WTC11 (cell line): ENCODE results near the gene MPV17L2. TPM values are rescaled to one million over a fixed set of nuclear protein-coding genes. Genes with fewer than 3 reads are reported as not detected.
A peak's percentile ranks its signal among the peaks of the same experiment; 100 is the strongest.

Experiments used
- ATAC-seq: fragments of 200-7000 bp; cut with Tn5 transposase; 2 replicates; pipeline ENCODE4 v1.10.0; 2021; ENCODE audit warnings: mild to moderate bottlenecking, moderate library complexity
- CTCF ChIA-PET: fragments of 300-600 bp; sonication (Branson Sonifier 250); formaldehyde crosslinking; loops from one replicate; lab custom pipeline; 2021; ENCODE audit warnings: antibody characterized with exemption; lab: Charles Lee
- POLR2A ChIA-PET: fragments of 350-600 bp; sonication (Branson Sonifier 250); formaldehyde crosslinking; loops from one replicate; lab custom pipeline; 2021; ENCODE audit warnings: antibody characterized with exemption; lab: Charles Lee
- DNase-seq: peaks from one replicate; pipeline ENCODE4 v3.0.0; 2021; ENCODE audit warnings: low spot score
- H3K27ac Mint-ChIP-seq: 2 replicates; pipeline ENCODE4 v1.8.0; 2021; ENCODE audit warnings: mixed read lengths
- H3K27me3 Mint-ChIP-seq: 2 replicates; pipeline ENCODE4 v1.8.0; 2021; ENCODE audit warnings: low read depth, mild to moderate bottlenecking, moderate library complexity, mixed read lengths
- H3K36me3 Mint-ChIP-seq: 2 replicates; pipeline ENCODE4 v1.8.0; 2021; ENCODE audit warnings: mixed read lengths
- H3K4me1 Mint-ChIP-seq: 2 replicates; pipeline ENCODE4 v1.8.0; 2022; ENCODE audit warnings: mixed read lengths
- H3K4me3 Mint-ChIP-seq: 2 replicates; pipeline ENCODE4 v1.8.0; 2021; ENCODE audit warnings: mild to moderate bottlenecking, moderate library complexity, mixed read lengths
- H3K9me3 Mint-ChIP-seq: 2 replicates; pipeline ENCODE4 v1.8.0; 2021; ENCODE audit warnings: mixed read lengths
- AR ChIP-seq: fragments of 250-450 bp; sonication (Bioruptor Pico); IDR thresholded peaks from 2 replicates; pipeline ENCODE4 v1.9.0; 2021; ENCODE audit warnings: mild to moderate bottlenecking
- CREM ChIP-seq: sonication (generic); formaldehyde crosslinking; IDR thresholded peaks from 2 replicates; pipeline ENCODE4 v1.8.1; 2022; ENCODE audit warnings: mild to moderate bottlenecking, missing genetic modification reagents, moderate library complexity
- CTCF ChIP-seq: fragments of 200-600 bp; IDR thresholded peaks from 2 replicates; pipeline ENCODE4 v1.8.0; 2022; ENCODE audit warnings: antibody characterized with exemption
- E2F4 ChIP-seq: sonication (generic); formaldehyde crosslinking; IDR thresholded peaks from 2 replicates; pipeline ENCODE4 v1.8.1; 2022; ENCODE audit warnings: low read depth, mild to moderate bottlenecking, moderate library complexity, missing genetic modification reagents, borderline replicate concordance
- EMX1 ChIP-seq: fragments of 250-450 bp; sonication (Bioruptor Pico); IDR thresholded peaks from 2 replicates; pipeline ENCODE4 v1.8.0; 2021; ENCODE audit warnings: mild to moderate bottlenecking
- FOXP1 ChIP-seq: sonication (generic); formaldehyde crosslinking; IDR thresholded peaks from 2 replicates; pipeline ENCODE4 v1.8.0; 2022; ENCODE audit warnings: missing genetic modification reagents, mild to moderate bottlenecking, moderate library complexity, borderline replicate concordance
- MLX ChIP-seq: sonication (generic); formaldehyde crosslinking; IDR thresholded peaks from 2 replicates; pipeline ENCODE4 v1.8.1; 2023; ENCODE audit warnings: mild to moderate bottlenecking, missing genetic modification reagents, moderate library complexity
- MYBL2 ChIP-seq: sonication (generic); formaldehyde crosslinking; IDR thresholded peaks from 2 replicates; pipeline ENCODE4 v1.8.1; 2023; ENCODE audit warnings: mild to moderate bottlenecking, moderate library complexity, missing genetic modification reagents
- NR1H2 ChIP-seq: sonication (generic); formaldehyde crosslinking; IDR thresholded peaks from 2 replicates; pipeline ENCODE4 v1.9.0; 2021; ENCODE audit warnings: mild to moderate bottlenecking, moderate library complexity, missing genetic modification reagents
- NR3C1 ChIP-seq: sonication (generic); formaldehyde crosslinking; conservative IDR thresholded peaks from 2 replicates; pipeline ENCODE4 v1.8.1; 2023; ENCODE audit warnings: low read depth, mild to moderate bottlenecking, missing genetic modification reagents
- PRDM15 ChIP-seq: sonication (generic); formaldehyde crosslinking; IDR thresholded peaks from 2 replicates; pipeline ENCODE4 v1.8.0; 2022; ENCODE audit warnings: missing genetic modification reagents
- RELA ChIP-seq: sonication (generic); formaldehyde crosslinking; IDR thresholded peaks from 2 replicates; pipeline ENCODE4 v1.8.1; 2022; ENCODE audit warnings: missing genetic modification reagents, mild to moderate bottlenecking, borderline replicate concordance
- SMAD4 ChIP-seq: sonication (generic); formaldehyde crosslinking; IDR thresholded peaks from 2 replicates; pipeline ENCODE4 v1.8.0; 2022; ENCODE audit warnings: mild to moderate bottlenecking, missing genetic modification reagents
- TEAD1 ChIP-seq: sonication (generic); formaldehyde crosslinking; IDR thresholded peaks from 2 replicates; pipeline ENCODE4 v1.8.0; 2022; ENCODE audit warnings: mild to moderate bottlenecking, missing genetic modification reagents
- ZMAT4 ChIP-seq: fragments of 250-450 bp; sonication (Bioruptor Pico); IDR thresholded peaks from 2 replicates; pipeline ENCODE4 v1.9.0; 2021; ENCODE audit warnings: mild to moderate bottlenecking
- ZNF317 ChIP-seq: sonication (generic); formaldehyde crosslinking; IDR thresholded peaks from 2 replicates; pipeline ENCODE4 v1.8.1; 2023; ENCODE audit warnings: low read depth, mild to moderate bottlenecking, moderate library complexity, missing genetic modification reagents, borderline replicate concordance
- ZSCAN18 ChIP-seq: fragments of 250-450 bp; sonication (Bioruptor Pico); IDR thresholded peaks from 2 replicates; pipeline ENCODE4 v2.1.2; 2022; ENCODE audit warnings: mild to moderate bottlenecking, moderate library complexity
- total RNA-seq: library from RNA; stranded (reverse); gene quantifications from 3 replicates; pipeline ENCODE4 v1.2.3, GENCODE V29; 2021

MPV17L2 gene
- total RNA-seq, 1 experiment from 2014 or later: 29.8 TPM

GRCh38 chr19:18193388-18194180 is 566 bp downstream of the MPV17L2 start (continued):
- TF ChIP-seq AR (0 out of 2 replicates have a peak, but pooled peaks have one; percentile 17), RELA (no peak), FOXP1 (CRISPR knock-in tag) (0 out of 2 replicates have a peak, but pooled peaks have one; percentile 41), MLX (CRISPR knock-in tag) (0 out of 2 replicates have a peak, but pooled peaks have one; percentile 21), E2F4 (CRISPR knock-in tag) (no peak), CREM (no peak), MYBL2 (CRISPR knock-in tag) (no peak), ZNF317 (CRISPR knock-in tag) (0 out of 2 replicates have a peak, but pooled peaks have one; percentile 26), NR1H2 (CRISPR knock-in tag) (no peak), TEAD1 (CRISPR knock-in tag) (peak; percentile 7; the same call in 1 of the 2 replicates), EMX1 (no peak)

GRCh38 chr19:18194181-18194530 is 1.1 kb downstream of the MPV17L2 start:
- ChIA-PET CTCF (interaction anchor here (0.9 to 6.0 kb wide), 9 partner anchors 11 to 192 kb away, joined by 3 to 43 read pairs (median 12); partner anchors contain the start of genes GDF15, JUND and RAB3A), POLR2A (interaction anchor here (1.7 kb wide), 1 partner anchor 30 kb away, joined by 5 read pairs; no protein-coding TSS in a partner anchor)
- no peaks in the 10 kb centered on the region for H3K9me3 Mint-ChIP-seq
- ATAC-seq: no peak
- H3K36me3 Mint-ChIP-seq: peaks cover 15% of the 10 kb centered on the region
- peak overlapping the region; percentile 82 for H3K4me3 Mint-ChIP-seq
- TF ChIP-seq ZSCAN18 (CRISPR knock-in tag): no peak
- TF ChIP-seq CTCF: no peak
- no peak for TF ChIP-seq PRDM15
- TF ChIP-seq NR3C1 (CRISPR knock-in tag): no peak
- TF ChIP-seq ZMAT4 (CRISPR knock-in tag): no peak
- TF ChIP-seq SMAD4: no peak
- TF ChIP-seq, all 79 proteins: peak for 0
- H3K27ac Mint-ChIP-seq: peak overlapping the region; percentile 92
- H3K27me3 Mint-ChIP-seq: peaks cover 2% of the 10 kb centered on the region; the same call in 1 of the 2 replicates
- peaks cover 20% of the 10 kb centered on the region for H3K4me1 Mint-ChIP-seq
- DNase-seq: no peak
